H1 (cell line): Measurements from ENCODE around the gene RAP1GDS1. TPM values are rescaled to one million over a fixed set of nuclear protein-coding genes. Genes with fewer than 3 reads are reported as not detected.

Experiments
- CTCF ChIA-PET: fragments of 300-600 bp; sonication (Branson Sonifier 250); formaldehyde crosslinking; loops from one replicate; lab custom pipeline; 2021; ENCODE audit not compliant: partially characterized antibody; lab: Charles Lee
- POLR2A ChIA-PET: fragments of 300-600 bp; sonication (Branson Sonifier 250); formaldehyde crosslinking; loops from one replicate; lab custom pipeline; 2021; ENCODE audit warnings: inconsistent platforms; ENCODE audit not compliant: partially characterized antibody; lab: Charles Lee
- DNase-seq, 2 experiments: peaks; one replicate each; pipeline versions ENCODE4 v3.0.0 to v3.0.0-alpha.2; 2010 to 2022; ENCODE audit warnings: low spot score in 2 of 2, low read depth in 1 of 2, mixed read lengths in 1 of 2
- FAIRE-seq: peaks from 2 replicates; lab custom pipeline; 2011; peaks lifted over from hg19 to GRCh38; lab: Jason Lieb, UNC
- H2AFZ ChIP-seq: 2 replicates; pipeline ENCODE4 v1.8.1; 2012; ENCODE audit warnings: low read length, inconsistent platforms
- H2AK5ac ChIP-seq: 2 replicates; pipeline ENCODE4 v1.6.1; 2013; ENCODE audit warnings: low read depth, low read length
- H2BK120ac ChIP-seq: replicated peaks from 2 replicates; pipeline ENCODE3; 2013; ENCODE audit warnings: low read depth, low read length, inconsistent platforms
- H2BK12ac ChIP-seq: 2 replicates; pipeline ENCODE4 v1.6.1; 2013; ENCODE audit warnings: low read depth, low read length
- H2BK15ac ChIP-seq: 2 replicates; pipeline ENCODE4 v1.6.1; 2013; ENCODE audit warnings: low read length
- H2BK20ac ChIP-seq: 2 replicates; pipeline ENCODE4 v1.6.1; 2013; ENCODE audit warnings: low read length
- H2BK5ac ChIP-seq: 2 replicates; pipeline ENCODE4 v1.6.1; 2013; ENCODE audit warnings: low read depth, low read length
- H3K14ac ChIP-seq: 2 replicates; pipeline ENCODE4 v1.6.1; 2013; ENCODE audit warnings: inconsistent platforms; ENCODE audit not compliant: insufficient read length
- H3K18ac ChIP-seq: 2 replicates; pipeline ENCODE4 v1.6.1; 2013; ENCODE audit warnings: low read length; ENCODE audit errors: extremely low read depth
- H3K23ac ChIP-seq: 2 replicates; pipeline ENCODE4 v1.6.1; 2013; ENCODE audit warnings: inconsistent platforms; ENCODE audit not compliant: insufficient read length
- H3K23me2 ChIP-seq: 2 replicates; pipeline ENCODE4 v1.6.1; 2013; ENCODE audit warnings: low read depth, low read length
- H3K27ac ChIP-seq: 2 replicates; pipeline ENCODE4 v1.6.1; 2011; ENCODE audit warnings: low read depth, low read length, inconsistent platforms
- H3K27me3 ChIP-seq, 4 experiments: replicated peaks in 1 of 4; 1 replicate in 1 of 4; 2 replicates in 3 of 4; pipeline versions ENCODE4 v1.6.1 to v1.8.1; 2011 to 2013; ENCODE audit warnings: low read length in 3 of 4, mild to moderate bottlenecking in 3 of 4, inconsistent platforms in 2 of 4, mixed read lengths in 2 of 4, moderate library complexity in 1 of 4; ENCODE audit not compliant: control insufficient read depth in 3 of 4, insufficient read depth in 3 of 4; ENCODE audit errors: extremely low read depth in 1 of 4
- H3K36me3 ChIP-seq, 4 experiments: 2 replicates each; pipeline versions ENCODE4 v1.6.1 to v1.8.1; 2011 to 2013; ENCODE audit warnings: mild to moderate bottlenecking in 4 of 4, low read length in 3 of 4, moderate library complexity in 2 of 4, control low read depth in 1 of 4, inconsistent platforms in 1 of 4; ENCODE audit not compliant: insufficient read depth in 4 of 4, control insufficient read depth in 2 of 4
- H3K4ac ChIP-seq: replicated peaks from 2 replicates; pipeline ENCODE3; 2013; ENCODE audit warnings: low read length, low read depth, mixed read lengths, inconsistent platforms; ENCODE audit not compliant: insufficient read length
- H3K4me1 ChIP-seq, 4 experiments: replicated peaks in 1 of 4; 1 replicate in 1 of 4; 2 replicates in 3 of 4; pipeline versions ENCODE4 v1.6.1 to v1.8.1; 2011 to 2013; ENCODE audit warnings: low read length in 3 of 4, inconsistent platforms in 2 of 4, mixed read lengths in 1 of 4; ENCODE audit not compliant: insufficient read depth in 4 of 4, control insufficient read depth in 3 of 4
- H3K4me2 ChIP-seq, 2 experiments: 2 replicates each; pipeline versions ENCODE4 v1.6.1 to v1.8.1; 2011 to 2013; ENCODE audit warnings: low read depth in 2 of 2, low read length in 2 of 2, control low read depth in 1 of 2, inconsistent platforms in 1 of 2, mild to moderate bottlenecking in 1 of 2; ENCODE audit not compliant: insufficient read depth in 1 of 2
- H3K4me3 ChIP-seq, 4 experiments: fragments of 200-600, 300-600 bp in 1 of 4; sonication (generic), shearing (Covaris generic), sonication (Bioruptor Twin) in 1 of 4; 2 replicates each; pipeline versions ENCODE4 v1.5.1 to v1.8.1; 2011 to 2016; ENCODE audit warnings: low read length in 4 of 4, low read depth in 3 of 4, control low read depth in 2 of 4, inconsistent platforms in 2 of 4, mild to moderate bottlenecking in 2 of 4, mixed read lengths in 1 of 4, moderate library complexity in 1 of 4; ENCODE audit not compliant: insufficient read depth in 2 of 4; ENCODE audit errors: extremely low read depth in 1 of 4
- H3K56ac ChIP-seq: replicated peaks from 2 replicates; pipeline ENCODE3; 2013; ENCODE audit warnings: low read depth, mild to moderate bottlenecking, mixed read lengths, low read length, inconsistent platforms; ENCODE audit not compliant: insufficient read length
- H3K79me1 ChIP-seq: 2 replicates; pipeline ENCODE4 v1.6.1; 2013; ENCODE audit warnings: low read depth, low read length, control low read depth
- H3K79me2 ChIP-seq, 2 experiments: 2 replicates each; pipeline versions ENCODE4 v1.6.1 to v1.8.1; 2012 to 2013; ENCODE audit warnings: low read length in 2 of 2, mild to moderate bottlenecking in 2 of 2, inconsistent platforms in 1 of 2; ENCODE audit not compliant: insufficient read depth in 2 of 2, control insufficient read depth in 1 of 2
- H3K9ac ChIP-seq, 4 experiments: replicated peaks in 1 of 4; 1 replicate in 1 of 4; 2 replicates in 3 of 4; pipeline versions ENCODE4 v1.6.1 to v1.8.1; 2011 to 2013; ENCODE audit warnings: low read depth in 3 of 4, low read length in 3 of 4, control low read depth in 2 of 4, mild to moderate bottlenecking in 2 of 4, moderate library complexity in 2 of 4, inconsistent platforms in 1 of 4; ENCODE audit errors: extremely low read depth in 1 of 4
- H3K9me3 ChIP-seq, 2 experiments: 2 replicates each; pipeline versions ENCODE4 v1.6.1 to v1.8.1; 2012 to 2013; ENCODE audit warnings: mild to moderate bottlenecking in 2 of 2, moderate library complexity in 2 of 2, control low read depth in 1 of 2, inconsistent platforms in 1 of 2, low read depth in 1 of 2, low read length in 1 of 2, mixed read lengths in 1 of 2; ENCODE audit not compliant: insufficient read depth in 2 of 2
- H4K20me1 ChIP-seq, 2 experiments: replicated peaks in 1 of 2; 2 replicates each; pipeline versions ENCODE3 to v1.8.1; 2011 to 2013; ENCODE audit warnings: inconsistent platforms in 2 of 2, low read length in 2 of 2, mild to moderate bottlenecking in 1 of 2; ENCODE audit not compliant: insufficient read depth in 2 of 2, control insufficient read depth in 1 of 2
- H4K5ac ChIP-seq: 2 replicates; pipeline ENCODE4 v1.6.1; 2013; ENCODE audit warnings: low read length, low read depth, mixed read lengths, inconsistent platforms; ENCODE audit not compliant: insufficient read length
- H4K8ac ChIP-seq: 2 replicates; pipeline ENCODE4 v1.8.0; 2013; ENCODE audit warnings: mild to moderate bottlenecking, moderate library complexity, low read length, inconsistent platforms; ENCODE audit not compliant: insufficient read depth; ENCODE audit errors: extremely low read depth
- H4K91ac ChIP-seq: replicated peaks from 2 replicates; pipeline ENCODE3; 2013; ENCODE audit warnings: low read length, mixed read lengths, inconsistent platforms; ENCODE audit not compliant: insufficient read length
- ATF3 ChIP-seq: IDR thresholded peaks from 2 replicates; pipeline ENCODE4 v1.6.1; 2011; ENCODE audit warnings: low read depth, mild to moderate bottlenecking, low read length; ENCODE audit not compliant: insufficient read depth
- BCL11A ChIP-seq, 2 experiments: IDR thresholded peaks; one replicate each; pipeline ENCODE4 v1.6.1; 2011; ENCODE audit warnings: low read depth in 2 of 2, low read length in 2 of 2, mild to moderate bottlenecking in 2 of 2
- CEBPB ChIP-seq: IDR thresholded peaks from 2 replicates; pipeline ENCODE4 v1.6.1; 2012; ENCODE audit warnings: low read depth, low read length
- EZH2 ChIP-seq: fragments of 200-600 bp; sonication (generic); IDR thresholded peaks from 2 replicates; pipeline ENCODE4 v1.7.1; 2012; ENCODE audit warnings: low read depth, mild to moderate bottlenecking, moderate library complexity, low read length, inconsistent platforms; ENCODE audit not compliant: severe bottlenecking
- NANOG ChIP-seq: IDR thresholded peaks from 2 replicates; pipeline ENCODE4 v1.6.1; 2011; ENCODE audit warnings: low read length, low read depth, mild to moderate bottlenecking, inconsistent platforms; ENCODE audit not compliant: insufficient read depth, poor library complexity, severe bottlenecking
- PHF8 ChIP-seq: fragments of 200-600 bp; sonication (generic); conservative IDR thresholded peaks from 2 replicates; pipeline ENCODE4 v1.7.1; 2012; ENCODE audit warnings: low read depth, mild to moderate bottlenecking, inconsistent platforms, low read length, moderate library complexity
- RXRA ChIP-seq: IDR thresholded peaks from 2 replicates; pipeline ENCODE4 v1.6.1; 2011; ENCODE audit warnings: low read depth, mild to moderate bottlenecking, low read length, moderate library complexity; ENCODE audit not compliant: insufficient read depth
- SIRT6 ChIP-seq: IDR thresholded peaks from one replicate; pipeline ENCODE4 v1.7.1; 2012; ENCODE audit warnings: low read length, inconsistent platforms
- TAF7 ChIP-seq: optimal IDR thresholded peaks from 2 replicates; pipeline ENCODE3; 2011; ENCODE audit warnings: low read depth, mild to moderate bottlenecking, inconsistent platforms, low read length, moderate library complexity, borderline replicate concordance
- ZNF274 ChIP-seq: IDR thresholded peaks from 2 replicates; pipeline ENCODE4 v1.7.0; 2012; ENCODE audit warnings: low read length, borderline replicate concordance; ENCODE audit errors: extremely low read depth
- WGBS, 2 experiments: shearing (Covaris generic) in 1 of 2; methylation state at CpG; one replicate each; pipeline versions ENCODE4 v1.1.6 to v1.1.7; 2013 to 2015; ENCODE audit warnings: low lambda C conversion rate in 2 of 2, mixed read lengths in 2 of 2, inconsistent platforms in 1 of 2, low coverage in 1 of 2, missing lambda C conversion rate in 1 of 2; ENCODE audit not compliant: insufficient replicate concordance in 2 of 2, insufficient coverage in 1 of 2, insufficient read length in 1 of 2; ENCODE audit errors: extremely low coverage in 1 of 2, missing lambda C conversion rate in 1 of 2; 5-methylcytosine and 5-hydroxymethylcytosine counted together
- polyA plus RNA-seq, 7 experiments: library from polyadenylated mRNA; depleted of rRNA in 3 of 7; stranded (reverse) in 5 of 7; unstranded in 2 of 7; fragments of >200 nt in 5 of 7; fragments of 200-250 nt in 2 of 7; gene quantifications; 1 replicate in 5 of 7; 2 replicates in 1 of 7; 4 replicates in 1 of 7; pipeline versions ENCODE4 v1.2.1 to v1.2.3, GENCODE V29; 2011 to 2013; ENCODE audit warnings: missing spikeins in 2 of 7, mixed read lengths in 2 of 7
- total RNA-seq: library from RNA; stranded (reverse); fragmentation: NEBNext Ultra II Directional; extraction: Animal tissue kit (Norgen Biotek cat#: 25700); gene quantifications from 2 replicates; pipeline ENCODE4 v1.2.1, GENCODE V29; 2021
- TF ChIP-seq, protein P1 (sequence below), 3 experiments: IDR thresholded peaks; 1 replicate in 2 of 3; 2 replicates in 1 of 3; pipeline versions ENCODE4 v1.5.1 to v1.6.1; 2011; ENCODE audit warnings: low read length in 3 of 3, mild to moderate bottlenecking in 3 of 3, inconsistent platforms in 2 of 3, low read depth in 1 of 3, moderate library complexity in 1 of 3; ENCODE audit not compliant: insufficient read depth in 1 of 3; ENCODE audit errors: control extremely low read depth in 1 of 3

The RAP1GDS1 gene
- total and polyA plus RNA-seq, 2 of the 8 experiments (the other 6 are each of a cell fraction or from before 2014, with no cell fraction given) = 12.8 to 31.9 TPM

DNA sequence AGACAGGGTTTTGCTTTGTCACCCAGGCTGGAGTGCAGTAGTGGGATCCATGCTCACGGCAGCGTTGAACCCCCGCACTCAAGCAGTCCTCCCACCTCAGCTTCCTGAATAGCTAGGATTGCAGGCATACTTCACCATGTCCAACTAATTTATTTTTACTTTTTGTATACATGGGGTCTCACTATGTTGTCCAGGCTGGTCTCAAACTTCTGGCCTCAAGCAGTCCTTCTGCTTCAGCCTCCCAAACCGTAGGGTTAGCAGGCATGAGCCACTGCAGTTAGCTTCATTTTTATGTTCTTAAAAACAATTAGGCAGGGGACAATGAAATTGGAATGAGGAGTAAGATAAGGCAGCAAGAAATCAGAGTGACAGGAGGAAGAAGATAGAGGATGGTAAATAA lies 50.5 kb downstream of the RAP1GDS1 start:
- Histone ChIP-seq H4K8ac (no peak overlapping the region), H2BK12ac (no peak overlapping the region), H3K4me1 (no peaks in the 10 kb centered on the region), H3K36me3 (no peaks in the 10 kb centered on the region), H4K5ac (no peak overlapping the region), H3K9me3 (no peaks in the 10 kb centered on the region), H2BK15ac (no peak overlapping the region), H2AFZ (no peak overlapping the region), H3K4me3 (no peak overlapping the region), H2BK120ac (no peak overlapping the region), H4K91ac (no peak overlapping the region), H3K56ac (no peak overlapping the region), H3K23me2 (no peaks in the 10 kb centered on the region), H3K79me2 (no peaks in the 10 kb centered on the region; a peak in 1 of 4 replicates), H3K4me2 (no peak overlapping the region), H2BK5ac (no peak overlapping the region), H3K9ac (no peak overlapping the region), H3K23ac (no peak overlapping the region), H3K27ac (no peak overlapping the region), H3K4ac (no peak overlapping the region), H3K79me1 (no peaks in the 10 kb centered on the region), H3K27me3 (no peaks in the 10 kb centered on the region), H3K18ac (no peak overlapping the region), H3K14ac (no peak overlapping the region), H4K20me1 (no peaks in the 10 kb centered on the region), H2BK20ac (no peak overlapping the region), H2AK5ac (no peak overlapping the region)
- CTCF ChIA-PET = no interaction called here
- DNase-seq (no peak), FAIRE-seq (no peak)
- 92% methylated on average over 4 of the region's 4 CpGs; no CpG with 5 or more reads in 1 of the 2 experiments for WGBS, 2 experiments
- POLR2A ChIA-PET = no interaction called here
- TF ChIP-seq ZNF274 (no peak), SIRT6 (no peak), BCL11A (IDR thresholded peaks at IDR 0.05; ENCODE audit: low read depth in 2 of 2, low read length in 2 of 2) (no peak), CEBPB (no peak), PHF8 (no peak), RXRA (no peak), ATF3 (no peak), NANOG (no peak), EZH2 (no peak), TAF7 (no peak)
- TF ChIP-seq, protein P1, sequence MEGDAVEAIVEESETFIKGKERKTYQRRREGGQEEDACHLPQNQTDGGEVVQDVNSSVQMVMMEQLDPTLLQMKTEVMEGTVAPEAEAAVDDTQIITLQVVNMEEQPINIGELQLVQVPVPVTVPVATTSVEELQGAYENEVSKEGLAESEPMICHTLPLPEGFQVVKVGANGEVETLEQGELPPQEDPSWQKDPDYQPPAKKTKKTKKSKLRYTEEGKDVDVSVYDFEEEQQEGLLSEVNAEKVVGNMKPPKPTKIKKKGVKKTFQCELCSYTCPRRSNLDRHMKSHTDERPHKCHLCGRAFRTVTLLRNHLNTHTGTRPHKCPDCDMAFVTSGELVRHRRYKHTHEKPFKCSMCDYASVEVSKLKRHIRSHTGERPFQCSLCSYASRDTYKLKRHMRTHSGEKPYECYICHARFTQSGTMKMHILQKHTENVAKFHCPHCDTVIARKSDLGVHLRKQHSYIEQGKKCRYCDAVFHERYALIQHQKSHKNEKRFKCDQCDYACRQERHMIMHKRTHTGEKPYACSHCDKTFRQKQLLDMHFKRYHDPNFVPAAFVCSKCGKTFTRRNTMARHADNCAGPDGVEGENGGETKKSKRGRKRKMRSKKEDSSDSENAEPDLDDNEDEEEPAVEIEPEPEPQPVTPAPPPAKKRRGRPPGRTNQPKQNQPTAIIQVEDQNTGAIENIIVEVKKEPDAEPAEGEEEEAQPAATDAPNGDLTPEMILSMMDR (IDR thresholded peaks at IDR 0.05; ENCODE audit: control extremely low read depth in 1 of 3, insufficient read depth in 1 of 3, low read depth in 1 of 3, low read length in 3 of 3) = no peak
